Panc1 (cell line): ENCODE measurements around the gene UQCR11. TPM values are rescaled to one million over a fixed set of nuclear protein-coding genes. Genes with fewer than 3 reads are reported as not detected.

Source experiments
- ATAC-seq: fragments of 200-7000 bp; cut with Tn5 transposase; 2 replicates; pipeline ENCODE4 v1.9.1; 2020; ENCODE audit warnings: mild to moderate bottlenecking, moderate library complexity
- BruUV-seq: library from RNA; stranded (reverse); fragments of 400-500 nt; replicated peaks from 2 replicates; lab custom pipeline; 2021; lab: Mats Ljungman, UMichigan
- CTCF ChIA-PET: fragments of 300-600 bp; sonication (Branson Sonifier 250); formaldehyde crosslinking; loops from one replicate; lab custom pipeline; 2022; ENCODE audit warnings: antibody characterized with exemption; lab: Charles Lee
- POLR2A ChIA-PET: fragments of 300-600 bp; sonication (Branson Sonifier 250); formaldehyde crosslinking; loops from one replicate; lab custom pipeline; 2022; ENCODE audit warnings: antibody characterized with exemption; lab: Charles Lee
- DNase-seq: peaks from one replicate; pipeline ENCODE4 v3.0.0-alpha.2; 2010; ENCODE audit warnings: low read depth, low spot score
- H3K27ac ChIP-seq: 2 replicates; pipeline ENCODE4 v1.5.1; 2011; ENCODE audit warnings: mild to moderate bottlenecking, low read length, inconsistent platforms
- H3K27me3 ChIP-seq: fragments of 200-500 bp; sonication (Bioruptor generic); 2 replicates; pipeline ENCODE4 v1.6.0; 2014; ENCODE audit warnings: low read length, inconsistent platforms; ENCODE audit not compliant: control insufficient read depth, insufficient read depth
- H3K36me3 ChIP-seq: fragments of 200-500 bp; sonication (Bioruptor generic); 2 replicates; pipeline ENCODE4 v1.5.1; 2014; ENCODE audit warnings: inconsistent platforms, mild to moderate bottlenecking, low read length, moderate library complexity; ENCODE audit not compliant: control insufficient read depth, insufficient read depth
- H3K4me1 ChIP-seq: 2 replicates; pipeline ENCODE4 v1.5.1; 2011; ENCODE audit warnings: inconsistent platforms, mild to moderate bottlenecking, low read length, moderate library complexity; ENCODE audit not compliant: control insufficient read depth, insufficient read depth
- H3K4me3 ChIP-seq, 2 experiments: 2 replicates each; pipeline ENCODE4 v1.5.1; 2011 to 2012; ENCODE audit warnings: low read depth in 2 of 2, low read length in 2 of 2, mild to moderate bottlenecking in 2 of 2, inconsistent platforms in 1 of 2, moderate library complexity in 1 of 2
- H3K9me3 ChIP-seq: fragments of 200-500 bp; sonication (Bioruptor generic); 2 replicates; pipeline ENCODE4 v1.5.1; 2014; ENCODE audit warnings: low read depth, mild to moderate bottlenecking, inconsistent platforms, low read length, moderate library complexity; ENCODE audit not compliant: control insufficient read depth, insufficient read depth
- CTCF ChIP-seq: fragments of 450-650 bp; IDR thresholded peaks from 2 replicates; pipeline ENCODE4 v1.5.1; 2017; ENCODE audit warnings: mild to moderate bottlenecking
- POLR2AphosphoS5 ChIP-seq: IDR thresholded peaks from 2 replicates; pipeline ENCODE4 v1.6.1; 2012; ENCODE audit warnings: mild to moderate bottlenecking, low read depth, low read length, moderate library complexity
- REST ChIP-seq, 2 experiments: IDR thresholded peaks; 2 replicates each; pipeline ENCODE4 v1.6.1; 2011 to 2012; ENCODE audit warnings: low read depth in 2 of 2, control low read depth in 1 of 2, low read length in 1 of 2, mild to moderate bottlenecking in 1 of 2, moderate library complexity in 1 of 2; ENCODE audit not compliant: insufficient read depth in 1 of 2
- SIN3A ChIP-seq: IDR thresholded peaks from 2 replicates; pipeline ENCODE4 v1.6.1; 2012; ENCODE audit warnings: low read depth, mild to moderate bottlenecking, low read length, moderate library complexity, borderline replicate concordance; ENCODE audit not compliant: insufficient read depth
- TCF7L2 ChIP-seq: IDR thresholded peaks from 2 replicates; pipeline ENCODE4 v1.6.1; 2011; ENCODE audit warnings: mild to moderate bottlenecking, low read depth, low read length, inconsistent platforms
- in situ Hi-C: cut with HindIII; loops from 2 replicates; pipeline ENCODE4 v1.10.0; 2016; ENCODE audit warnings: low sequenced_read_pairs, low pct_unique_long_range_greater_than_20kb
- intact Hi-C: fragments of 100-400 bp; cut with micrococcal nuclease; formaldehyde crosslinking; loops from one replicate; pipeline ENCODE4 v1.10.0; 2022; ENCODE audit not compliant: unreplicated experiment
- total RNA-seq: library from RNA; stranded (reverse); gene quantifications from one replicate; pipeline ENCODE4 v1.2.1, GENCODE V29; 2021; ENCODE audit not compliant: unreplicated experiment

Gene UQCR11
- total RNA-seq, 1 experiment from 2014 or later = 300 TPM

GRCh38 chr19:1648459-1648849 lies 43.2 kb upstream of the UQCR11 start:
- H3K36me3 ChIP-seq = no peaks in the 10 kb centered on the region

GRCh38 chr19:1647501-1648458 lies 42.5 kb upstream of the UQCR11 start:
- BruUV-seq = no TSS peak

More at GRCh38 chr19:1648459-1648849, 43.2 kb upstream of the UQCR11 start:
- no peaks in the 10 kb centered on the region for H3K27me3 ChIP-seq
- ChIA-PET POLR2A (no interaction called here), CTCF (no interaction called here)
- no peak overlapping the region for H3K4me3 ChIP-seq
- intact Hi-C loops (no loop called here), in situ Hi-C loops (no loop called here)
- ATAC-seq (no peak), DNase-seq (no peak)
- TF ChIP-seq TCF7L2 (no peak), POLR2AphosphoS5 (no peak), CTCF (no peak), SIN3A (no peak), REST (IDR thresholded peaks at IDR 0.05; ENCODE audit: insufficient read depth in 1 of 2, low read depth in 2 of 2, low read length in 1 of 2) (no peak)
- H3K9me3 ChIP-seq = no peaks in the 10 kb centered on the region
- no peak overlapping the region for H3K27ac ChIP-seq
- BruUV-seq = no TSS peak
- peaks cover 4% of the 10 kb centered on the region for H3K4me1 ChIP-seq

More at GRCh38 chr19:1647501-1648458, 42.5 kb upstream of the UQCR11 start:
- ChIA-PET CTCF (no interaction called here), POLR2A (no interaction called here)
- Histone ChIP-seq H3K36me3 (no peaks in the 10 kb centered on the region), H3K27ac (no peak overlapping the region), H3K27me3 (no peaks in the 10 kb centered on the region), H3K4me1 (peaks cover 4% of the 10 kb centered on the region), H3K4me3 (no peak overlapping the region), H3K9me3 (no peaks in the 10 kb centered on the region)
- DNase-seq (no peak), ATAC-seq (no peak)
- in situ Hi-C loops (no loop called here), intact Hi-C loops (no loop called here)
- no peak for TF ChIP-seq POLR2AphosphoS5
- TF ChIP-seq CTCF = no peak
- no peak for TF ChIP-seq REST (IDR thresholded peaks at IDR 0.05; ENCODE audit: insufficient read depth in 1 of 2, low read depth in 2 of 2, low read length in 1 of 2)
- no peak for TF ChIP-seq SIN3A
